Activated CD8-positive, alpha-beta memory T cell treated with anti-CD3 and anti-CD28 coated beads for 24 hours (primary cell): ENCODE results near the gene CAMKMT.
"Not testable (repeated sequence)": the region's sequence is repeated elsewhere in the genome, so short reads cannot be mapped to it uniquely, and the experiment has no call there.

Experiments
- DNase-seq: peaks from one replicate; pipeline ENCODE4 v3.0.0-alpha.2; 2020

The CAMKMT gene

DNA sequence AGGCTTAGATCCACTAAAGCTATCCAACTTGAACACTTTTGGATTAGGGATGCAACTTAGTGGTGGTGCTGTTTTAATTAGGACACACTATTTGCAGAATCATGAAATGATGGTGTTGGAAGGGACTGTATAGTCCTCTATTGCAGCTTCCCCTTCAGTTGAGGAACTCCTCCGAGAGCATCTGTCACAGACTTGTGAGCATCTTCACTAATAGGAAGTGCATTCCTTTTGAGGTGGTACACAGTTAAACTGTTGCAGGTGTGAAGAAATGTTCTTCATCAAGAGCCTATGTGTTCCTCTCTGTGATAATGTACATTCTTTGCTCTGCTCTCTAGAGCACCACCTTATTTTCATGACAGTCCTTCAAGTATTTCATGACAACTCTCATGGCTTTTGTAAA lies 197.4 kb downstream of the CAMKMT start:
- no peak for DNase-seq

DNA sequence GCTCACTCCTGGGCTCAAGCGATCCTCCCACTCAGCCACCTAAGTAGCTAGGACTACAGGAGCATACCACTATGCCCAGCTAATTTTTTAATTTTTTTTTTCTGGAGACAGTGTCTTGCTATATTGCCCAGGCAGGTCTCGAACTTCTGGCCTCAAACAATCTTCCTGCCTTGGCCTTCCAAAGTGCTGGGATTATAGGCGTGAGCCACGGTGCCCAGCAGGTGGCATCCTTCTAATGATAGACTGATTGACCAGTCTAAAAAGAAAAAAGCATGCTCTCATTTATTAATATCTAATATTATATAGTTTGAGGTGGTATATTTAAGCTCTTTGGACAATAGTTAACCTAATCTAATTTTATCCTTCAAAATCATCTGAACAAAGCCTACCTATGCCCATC lies 198.6 kb downstream of the CAMKMT start:
- DNase-seq = no peak

DNA sequence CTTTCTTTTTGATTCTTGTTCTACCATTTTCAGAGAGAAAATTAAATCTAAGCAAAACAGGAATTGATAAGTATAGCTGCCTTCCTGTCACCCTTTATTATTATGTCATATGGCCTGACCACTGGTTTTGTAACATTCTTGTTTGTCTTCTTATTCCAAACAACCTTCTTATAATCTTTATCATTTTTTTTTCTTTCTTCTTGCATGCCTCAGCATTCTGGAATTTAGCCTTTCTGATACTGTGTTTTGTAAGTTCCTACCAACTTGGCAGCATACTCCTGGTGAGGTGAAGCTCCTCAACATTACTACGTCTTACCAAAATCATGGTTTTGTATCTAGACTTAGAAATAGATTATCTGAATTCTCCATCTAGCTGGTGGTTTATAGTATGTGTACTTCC lies 199.2 kb downstream of the CAMKMT start:
- no peak for DNase-seq

GRCh38 chr2:44562737-44563136 lies 201.0 kb downstream of the CAMKMT start:
- DNase-seq = no peak

DNA sequence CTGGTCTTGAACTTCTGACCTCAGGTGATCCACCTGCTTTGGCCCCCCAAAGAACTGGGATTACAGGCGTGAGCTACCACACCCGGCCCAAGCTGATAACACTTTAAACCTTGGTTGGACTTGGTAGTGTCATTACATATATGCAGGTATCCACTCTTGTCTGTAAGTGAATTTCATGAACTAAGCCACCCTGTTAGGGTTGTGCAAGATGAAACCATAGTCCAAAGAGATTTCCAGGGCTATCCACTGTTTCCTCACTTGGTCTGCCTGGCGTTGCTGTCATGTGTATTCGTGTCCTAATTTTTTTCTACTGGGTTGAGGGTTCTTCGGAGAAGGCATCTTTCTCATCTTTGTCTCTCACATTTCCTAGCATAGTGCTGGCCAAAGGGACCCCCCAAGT lies 203.0 kb downstream of the CAMKMT start:
- no peak for DNase-seq

GRCh38 chr2:44566059-44566458 lies 204.3 kb downstream of the CAMKMT start:
- no peak for DNase-seq

DNA sequence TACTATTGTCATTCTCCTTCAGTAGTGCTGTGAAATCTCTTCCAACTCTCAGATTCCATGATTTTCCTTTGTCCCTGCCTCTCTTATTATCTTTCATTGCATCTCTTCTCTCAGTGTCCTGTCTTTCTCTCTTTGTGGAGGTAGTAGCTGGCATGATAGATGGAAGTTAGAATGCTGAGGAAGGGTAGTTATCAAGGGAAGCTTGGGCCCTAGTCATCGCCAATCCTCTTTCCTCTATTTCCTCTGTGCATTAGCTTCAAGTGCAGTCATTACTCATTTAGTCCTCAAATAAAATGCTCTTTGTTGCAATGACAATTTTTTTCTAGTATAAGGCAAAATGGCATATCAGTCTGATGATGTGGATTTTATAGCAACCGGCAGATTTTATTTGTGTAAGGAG lies 207.7 kb downstream of the CAMKMT start:
- no peak for DNase-seq

DNA sequence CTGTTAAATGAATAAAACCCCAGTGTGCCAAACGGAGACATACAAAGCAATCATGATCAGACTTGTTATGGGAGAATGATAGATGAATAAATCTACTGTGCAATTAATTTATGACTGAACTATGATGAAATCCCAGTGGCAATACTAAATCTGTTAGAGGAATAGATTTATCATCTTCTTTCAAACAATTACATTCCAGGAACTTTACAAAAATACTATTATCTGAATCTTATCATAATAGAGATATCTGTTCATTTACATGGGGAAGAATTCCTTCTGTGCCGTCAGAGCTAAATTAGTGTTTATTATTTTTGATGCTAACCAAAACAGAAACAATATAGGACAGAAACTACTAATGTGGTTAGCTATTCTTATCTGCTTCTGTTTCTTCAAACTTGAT lies 208.5 kb downstream of the CAMKMT start:
- DNase-seq = no peak

DNA sequence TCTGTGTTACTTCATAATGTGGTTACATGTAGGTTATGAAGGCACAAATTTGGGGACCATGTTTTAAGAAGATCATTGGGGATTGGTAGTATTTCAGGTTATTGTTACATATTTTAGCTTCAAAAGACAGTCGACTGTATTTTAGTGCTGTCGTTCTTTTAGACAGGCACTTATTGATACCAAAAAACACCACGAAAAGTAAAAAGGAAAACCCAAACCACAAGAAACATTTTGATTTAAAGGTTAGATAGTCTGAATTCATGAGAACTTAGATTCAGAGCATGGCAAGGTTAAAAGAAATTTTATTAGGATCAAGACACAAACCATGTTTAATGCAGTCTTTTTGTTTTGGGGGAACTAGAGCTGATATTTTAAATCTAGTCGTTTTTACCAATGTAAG lies 209.0 kb downstream of the CAMKMT start:
- no peak for DNase-seq

GRCh38 chr2:44572196-44572900 lies 210.6 kb downstream of the CAMKMT start:
- DNase-seq = no peak

DNA sequence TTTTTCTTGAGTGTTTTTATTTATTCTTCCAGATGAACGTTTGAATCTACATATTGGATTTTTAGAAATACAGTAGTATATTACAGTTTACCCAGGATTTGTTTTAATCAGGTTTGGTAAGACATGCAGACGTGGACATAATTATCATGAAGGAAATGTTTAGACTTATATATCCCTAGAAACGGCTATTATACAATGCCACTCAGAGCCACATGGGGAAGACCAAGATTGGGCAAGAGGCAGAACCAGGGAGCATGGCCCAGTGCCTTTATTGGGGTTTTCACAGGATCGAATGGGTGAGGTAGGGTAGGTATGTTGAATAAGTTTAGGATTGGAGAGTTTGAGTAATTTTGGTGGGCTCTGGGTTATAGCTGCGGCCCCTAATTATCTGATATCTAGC lies 212.2 kb downstream of the CAMKMT start:
- no peak for DNase-seq

DNA sequence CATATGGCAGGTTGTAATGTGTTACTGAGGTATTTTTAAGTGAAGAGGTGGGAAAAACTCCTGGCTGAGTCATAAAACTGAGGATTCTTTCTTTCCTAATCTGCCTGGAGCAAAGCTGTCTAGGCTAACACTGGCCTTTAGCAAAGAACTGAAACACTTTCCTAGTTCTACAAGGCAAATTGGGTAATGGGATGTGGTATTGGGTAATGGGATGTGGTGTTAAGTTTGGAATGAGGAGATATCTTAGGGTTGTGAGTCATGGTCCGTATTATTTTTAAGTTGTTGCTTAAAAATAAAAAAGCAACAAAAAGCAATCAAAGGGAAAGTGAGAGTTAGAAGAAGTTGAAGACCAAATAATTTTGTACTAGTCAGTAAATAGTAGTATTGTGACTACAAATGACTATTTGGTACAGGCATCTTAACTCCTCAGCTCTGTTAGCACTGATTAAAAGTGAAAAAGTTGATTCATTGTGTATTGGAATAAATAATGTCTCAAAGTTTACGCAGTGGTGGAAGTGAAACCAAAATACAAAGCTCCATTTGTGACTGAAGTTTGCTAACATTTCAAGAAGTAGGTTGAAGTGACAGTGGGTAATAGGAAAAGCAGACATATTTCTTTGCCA lies 216.8 kb downstream of the CAMKMT start:
- no peak for DNase-seq

DNA sequence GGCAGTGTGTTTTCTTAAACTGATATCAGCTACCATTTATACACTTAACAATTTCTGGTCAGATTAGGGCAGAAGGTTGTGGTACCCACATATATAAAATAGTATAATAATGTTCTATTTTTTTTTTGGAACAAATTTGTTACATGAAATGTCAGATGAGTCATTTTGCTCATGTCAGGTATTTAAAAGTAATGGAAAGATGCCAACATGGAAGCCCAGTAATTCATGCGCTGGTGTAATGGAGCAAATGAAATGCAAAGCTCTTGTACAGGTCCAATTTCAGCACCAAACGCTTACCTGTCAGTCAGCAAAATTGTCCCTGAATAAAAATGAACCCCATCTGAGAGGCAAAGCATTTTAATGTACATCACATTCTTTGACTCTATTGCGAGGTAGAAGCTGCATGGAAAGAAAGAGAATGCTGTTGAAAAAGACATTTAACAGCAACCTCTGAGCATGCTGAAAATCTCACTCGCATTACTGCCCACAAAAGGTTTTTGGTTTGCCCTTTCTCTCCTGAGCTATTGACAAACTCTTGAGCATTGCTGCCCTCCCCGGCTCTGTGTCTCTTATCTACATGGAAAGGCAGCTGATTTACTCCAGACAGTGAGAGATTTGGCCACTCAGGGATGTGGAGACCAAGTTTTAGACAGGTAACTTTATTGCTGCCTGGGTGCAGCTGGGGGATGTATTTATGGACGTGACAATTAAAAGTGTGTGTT lies 217.5 kb downstream of the CAMKMT start:
- DNase-seq = no peak

- no peak for DNase-seq
Measured at GRCh38 chr2:44579837-44580230, 218.1 kb downstream of the CAMKMT start.

DNA sequence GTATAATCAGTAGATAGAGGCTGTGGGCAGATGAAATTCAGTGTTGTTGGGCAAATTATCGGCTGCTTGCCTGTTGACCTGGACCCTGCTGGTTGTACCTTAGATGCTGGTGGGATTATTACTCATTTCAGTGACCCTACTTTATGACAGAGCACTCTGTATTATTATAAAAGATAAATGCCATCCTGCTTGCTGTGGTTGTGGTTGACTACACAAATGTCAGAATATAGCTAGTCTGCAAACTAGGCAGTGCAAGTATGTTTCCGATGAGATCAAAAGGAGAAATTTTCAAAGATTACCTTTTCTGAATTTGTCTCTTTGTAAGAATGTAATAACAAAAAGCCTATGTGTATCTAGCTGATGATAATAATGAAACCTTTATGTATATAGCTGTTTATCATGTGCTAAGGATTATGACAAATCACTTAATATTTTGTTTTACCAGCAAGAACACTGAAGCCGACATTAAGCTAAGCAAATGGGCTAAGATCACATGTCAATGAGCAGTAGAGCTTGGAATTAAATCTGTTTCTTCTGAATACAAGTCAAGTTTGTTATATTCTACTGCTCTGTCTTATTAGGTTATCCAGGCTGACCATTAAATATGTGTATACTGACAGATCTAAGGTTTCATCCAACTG lies 219.2 kb downstream of the CAMKMT start:
- no peak for DNase-seq

- DNase-seq = no peak
Measured at GRCh38 chr2:44582363-44583008, 220.7 kb downstream of the CAMKMT start.

- DNase-seq = not testable (repeated sequence)
Measured at GRCh38 chr2:44595615-44596014, 233.9 kb downstream of the CAMKMT start.

GRCh38 chr2:44596537-44597320 lies 235.0 kb downstream of the CAMKMT start:
- no peak for DNase-seq

GRCh38 chr2:44598330-44599119 lies 236.8 kb downstream of the CAMKMT start:
- DNase-seq = no peak

DNA sequence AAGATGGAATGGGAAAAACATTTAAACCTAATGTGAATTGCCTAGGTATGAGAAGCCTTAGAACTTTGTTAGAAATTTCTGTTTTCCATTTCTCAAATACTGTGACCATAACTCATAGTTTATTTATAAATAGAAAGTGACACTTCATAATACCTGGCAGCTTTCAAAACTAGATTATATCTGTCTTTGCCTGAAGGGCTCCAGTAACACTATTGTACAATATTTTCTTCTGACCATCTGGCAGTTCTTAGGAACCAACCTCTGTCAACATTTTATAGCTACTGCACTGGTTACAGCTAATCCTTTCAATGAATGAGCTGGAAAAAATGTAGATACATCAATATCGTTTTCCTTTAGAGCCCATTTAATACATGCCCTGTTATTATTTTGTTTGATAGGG lies 237.4 kb downstream of the CAMKMT start:
- no peak for DNase-seq

DNA sequence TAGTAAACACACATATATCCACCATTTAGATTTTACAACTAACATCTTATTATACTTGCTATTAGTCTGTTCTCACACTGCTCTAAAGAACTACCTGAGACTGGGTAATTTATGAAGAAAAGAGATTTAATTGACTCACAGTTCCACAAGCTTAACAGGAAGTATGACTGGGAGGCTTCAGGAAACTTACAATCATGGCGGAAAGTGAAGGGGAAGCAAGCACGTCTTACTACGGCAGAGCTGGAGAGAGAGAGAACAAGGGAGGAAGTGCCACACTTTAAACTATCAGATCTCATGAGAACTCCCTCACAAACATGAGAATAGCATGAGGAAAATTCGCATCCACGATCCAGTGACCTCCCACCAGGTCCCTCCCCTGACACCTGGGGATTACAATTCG lies 240.7 kb downstream of the CAMKMT start:
- DNase-seq = no peak

DNA sequence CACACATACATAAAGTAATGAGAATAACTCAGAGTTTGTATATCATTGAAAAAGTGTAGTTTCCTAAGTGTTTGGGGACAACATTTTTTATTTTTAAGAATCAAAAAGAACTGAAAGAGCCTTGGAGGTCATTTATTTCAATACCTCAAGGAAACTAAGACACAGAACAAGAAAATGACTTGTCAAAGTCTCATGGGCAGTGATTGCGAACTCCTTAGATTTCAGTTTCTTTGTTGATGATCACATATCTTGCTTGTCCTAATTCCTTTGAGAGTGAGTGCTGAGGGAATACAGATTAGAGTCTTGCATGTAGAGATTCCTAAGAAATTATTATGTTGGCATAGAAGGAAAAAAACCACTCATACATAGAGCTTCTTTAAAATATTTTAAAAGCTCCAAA lies 243.8 kb downstream of the CAMKMT start:
- no peak for DNase-seq
